HG03025 (cell line): ENCODE data around the gene AMY1A.
"Not testable (repeated sequence)": the region's sequence is repeated elsewhere in the genome, so short reads cannot be mapped to it uniquely, and the experiment has no call there.

Experiments used
- ATAC-seq: cut with Tn5 transposase; IDR thresholded peaks from one replicate; pipeline ENCODE4 v1.9.1; 2021; ENCODE audit warnings: mild to moderate bottlenecking, moderate library complexity; ENCODE audit not compliant: unreplicated experiment, low FRiP score

AMY1A gene

DNA sequence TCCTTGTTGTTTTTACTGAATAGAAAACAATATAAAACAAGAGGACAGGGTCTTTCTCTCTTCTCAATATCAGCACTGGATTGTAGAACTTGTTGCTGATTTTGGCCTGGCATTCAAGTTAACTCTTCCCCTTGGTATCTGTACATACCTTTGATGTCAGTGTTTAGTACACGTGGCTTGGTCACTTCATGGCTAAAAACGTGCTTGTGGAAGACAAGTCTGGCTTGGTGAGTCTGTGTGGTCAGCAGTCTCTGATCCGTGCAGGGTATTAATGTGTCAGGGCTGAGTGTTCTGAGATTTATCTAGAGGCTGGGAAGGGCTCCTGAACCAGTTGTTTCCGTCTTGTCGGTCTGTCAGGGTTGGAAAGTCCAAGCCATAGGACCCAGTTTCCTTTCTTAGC lies at the start of gene AMY1A:
Gene AMY1A (plus strand): TSS at position 301 of the 400 bp plus-strand sequence. CDS start 571 bp downstream, outside the sequence.
- not testable (repeated sequence) for ATAC-seq

DNA sequence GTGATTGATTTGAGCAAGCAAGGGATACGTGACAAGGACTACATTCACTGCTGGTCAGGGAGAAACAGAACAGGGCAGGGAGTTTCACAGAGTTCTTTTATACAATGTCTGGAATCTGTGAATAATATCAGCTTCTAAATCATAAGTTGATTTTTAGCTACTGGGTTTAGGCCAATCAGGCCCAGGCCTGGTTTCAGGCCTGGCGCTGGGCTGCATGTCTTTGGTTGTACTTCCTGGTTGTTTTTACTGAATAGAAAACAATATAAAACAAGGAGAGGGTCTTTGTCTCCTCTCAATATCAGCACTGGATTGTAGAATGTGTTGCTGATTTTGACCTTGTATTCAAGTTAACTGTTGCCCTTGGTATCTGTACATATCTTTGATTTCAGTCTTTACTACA lies 39.2 kb upstream of the AMY1A start:
- no peak for ATAC-seq

DNA sequence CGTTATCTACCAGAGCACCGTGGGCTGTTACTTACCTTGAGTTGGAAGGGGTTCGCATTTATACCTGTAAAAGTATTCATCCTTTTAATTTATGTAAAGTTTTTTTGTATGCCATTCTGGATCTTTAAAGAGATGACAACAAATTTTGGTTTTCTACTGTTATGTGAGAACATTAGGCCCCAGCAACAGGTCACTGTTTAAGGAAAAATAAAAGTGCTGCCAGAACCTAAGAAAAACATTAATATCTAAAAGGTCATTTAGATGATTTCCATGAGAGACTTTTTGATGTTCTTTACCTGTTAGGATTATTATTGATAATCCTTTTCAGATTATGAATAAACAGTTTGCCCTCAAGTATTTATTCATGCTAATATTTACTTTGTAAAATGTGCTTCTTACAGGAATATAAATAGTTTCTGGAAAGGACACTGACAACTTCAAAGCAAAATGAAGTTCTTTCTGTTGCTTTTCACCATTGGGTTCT lies 38.5 kb upstream of the AMY1A start, which contains the start of gene AMY2A:
Gene AMY2A (plus strand): TSS at position 434 of the 484 bp plus-strand sequence. CDS start 14 bp downstream, at position 448.
- ATAC-seq = not testable (repeated sequence)

DNA sequence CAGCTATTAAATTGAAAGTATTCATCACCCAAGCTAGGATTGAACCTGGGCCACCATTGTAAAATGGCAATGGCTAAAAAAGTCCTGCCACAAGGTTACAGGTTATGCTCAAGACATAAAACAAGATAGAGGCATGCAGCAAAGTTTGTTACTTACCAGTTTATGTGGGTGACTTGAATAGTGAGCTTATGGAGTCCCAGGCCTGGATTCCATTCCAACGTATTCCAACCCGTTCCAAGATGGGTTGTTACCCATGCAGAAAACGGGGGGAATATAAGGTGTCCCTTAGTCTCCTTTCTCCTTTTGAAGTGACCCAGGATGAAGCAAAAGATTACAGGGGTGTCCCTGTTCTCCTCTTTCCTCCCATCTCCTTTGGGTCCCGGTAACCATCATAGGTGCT lies 28.1 kb upstream of the AMY1A start:
- not testable (repeated sequence) for ATAC-seq

DNA sequence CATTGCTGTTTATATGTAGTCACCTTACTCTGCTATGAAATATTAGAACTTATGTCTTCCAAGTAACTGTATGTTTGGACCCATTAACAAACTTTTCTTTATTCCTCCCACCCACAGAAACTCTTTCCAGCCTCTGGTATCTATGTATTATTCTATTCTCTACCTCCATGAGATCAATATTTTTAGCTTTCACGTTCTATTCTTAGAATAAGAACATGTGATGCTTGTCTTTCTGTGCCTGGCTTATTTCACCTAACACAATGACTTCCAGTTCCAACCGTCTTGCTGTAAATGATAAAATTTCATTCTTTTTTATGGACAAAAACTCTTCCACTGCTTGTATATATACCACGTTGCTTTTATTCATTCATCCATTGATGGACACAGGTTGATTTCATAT lies 14.4 kb upstream of the AMY1A start:
- not testable (repeated sequence) for ATAC-seq

DNA sequence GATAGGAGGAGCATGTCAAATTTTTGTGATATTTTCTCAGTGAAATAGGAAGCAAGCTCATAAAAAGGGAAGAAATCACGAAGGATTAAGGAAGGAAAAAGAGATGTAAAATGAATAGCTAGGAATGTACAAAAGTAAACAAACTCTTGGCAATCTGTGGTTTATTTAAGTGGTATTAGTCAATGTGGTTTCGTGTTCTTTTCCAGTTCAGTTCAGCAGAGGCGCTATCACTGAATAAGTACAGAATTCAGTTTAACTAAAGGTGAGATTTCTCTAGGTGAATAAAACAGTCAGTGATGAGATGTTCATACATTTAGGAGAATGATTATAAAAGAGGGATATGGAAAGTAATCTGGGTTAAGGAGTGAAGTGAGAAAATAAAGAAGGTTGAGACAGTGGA lies 11.7 kb upstream of the AMY1A start:
- not testable (repeated sequence) for ATAC-seq

DNA sequence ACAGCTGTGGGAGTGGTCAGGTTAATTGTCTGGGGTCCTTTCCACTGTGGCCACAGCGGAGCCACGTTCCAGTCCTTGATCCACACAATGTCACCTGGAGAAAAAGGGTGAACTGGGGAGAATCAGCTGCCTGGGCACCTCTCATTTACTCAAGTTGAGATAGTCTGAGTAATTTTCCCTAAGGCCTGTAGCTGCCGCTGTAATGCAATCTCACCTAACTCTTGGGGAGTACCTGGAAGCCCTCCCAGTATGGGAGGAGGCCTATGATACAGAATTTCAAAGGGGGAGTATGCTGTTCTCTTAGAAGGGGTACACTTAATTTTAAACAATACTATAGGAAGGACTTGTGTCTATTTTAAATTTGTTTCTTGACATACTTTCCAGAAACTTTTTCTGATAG lies 5.3 kb upstream of the AMY1A start:
- ATAC-seq = not testable (repeated sequence)

DNA sequence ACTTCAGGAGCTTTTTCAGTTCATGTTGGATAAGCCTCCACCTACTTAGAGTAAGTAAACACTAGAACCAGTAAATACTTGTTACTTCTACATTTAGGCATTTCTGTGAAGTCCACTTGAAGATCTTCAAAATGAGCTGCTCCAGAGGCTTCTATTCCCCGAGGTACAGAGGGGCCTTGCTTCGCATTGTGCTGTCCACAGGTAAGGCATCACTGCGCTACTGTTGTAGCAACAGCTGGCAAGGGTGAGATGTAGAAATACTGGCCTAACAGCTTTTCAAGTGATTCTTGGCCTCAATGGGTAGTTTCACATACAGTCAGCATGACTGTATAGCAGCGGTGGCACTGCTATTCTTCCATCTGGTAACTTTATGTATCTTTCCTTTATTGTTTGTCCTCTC lies 4.7 kb upstream of the AMY1A start:
- not testable (repeated sequence) for ATAC-seq

DNA sequence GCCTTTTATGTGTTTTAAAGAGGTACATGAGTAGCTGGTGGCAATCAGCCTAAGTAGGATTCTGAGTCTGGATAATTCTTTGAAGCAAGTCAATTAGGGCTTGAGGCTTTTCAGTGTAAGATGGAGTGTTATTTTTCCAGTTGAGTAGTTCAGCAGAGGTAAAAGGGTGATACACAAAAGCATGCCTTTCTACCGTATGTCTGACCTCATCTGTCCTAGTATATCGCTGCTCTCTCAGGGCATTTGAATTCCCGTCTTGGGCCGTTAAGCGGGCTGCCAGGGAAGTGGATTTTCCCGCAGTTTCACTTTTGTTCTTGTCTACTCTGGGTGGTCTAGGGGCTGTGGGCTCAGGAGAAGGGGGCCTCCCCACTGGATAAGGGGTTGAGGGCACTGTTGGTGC lies 1.4 kb upstream of the AMY1A start:
- ATAC-seq = not testable (repeated sequence)

DNA sequence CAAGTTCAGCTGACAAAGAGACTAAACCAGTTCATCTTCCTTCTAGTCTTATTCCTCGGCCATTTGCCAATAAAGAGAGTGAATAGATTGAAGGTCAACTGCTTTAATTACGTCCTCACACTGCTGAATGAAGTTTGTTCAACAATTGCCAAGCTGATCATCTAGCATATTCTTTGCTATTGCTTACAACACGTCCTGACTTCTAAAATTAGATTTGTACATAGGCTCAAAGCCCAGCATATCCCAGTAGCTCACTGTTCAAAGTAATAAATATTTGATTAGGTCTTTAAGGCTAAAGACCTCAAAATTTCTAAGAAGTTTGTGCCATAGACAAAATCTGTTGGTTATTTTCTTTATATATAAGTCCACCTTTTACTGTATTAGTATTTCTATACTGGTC lies 20.8 kb downstream of the AMY1A start:
- not testable (repeated sequence) for ATAC-seq

DNA sequence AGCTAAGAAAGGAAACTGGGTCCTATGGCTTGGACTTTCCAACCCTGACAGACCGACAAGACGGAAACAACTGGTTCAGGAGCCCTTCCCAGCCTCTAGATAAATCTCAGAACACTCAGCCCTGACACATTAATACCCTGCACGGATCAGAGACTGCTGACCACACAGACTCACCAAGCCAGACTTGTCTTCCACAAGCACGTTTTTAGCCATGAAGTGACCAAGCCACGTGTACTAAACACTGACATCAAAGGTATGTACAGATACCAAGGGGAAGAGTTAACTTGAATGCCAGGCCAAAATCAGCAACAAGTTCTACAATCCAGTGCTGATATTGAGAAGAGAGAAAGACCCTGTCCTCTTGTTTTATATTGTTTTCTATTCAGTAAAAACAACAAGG lies 40.5 kb downstream of the AMY1A start, which contains the start of gene AMY1B:
Gene AMY1B (minus strand): TSS at position 101 of the 400 bp plus-strand sequence. CDS start 571 bp downstream, outside the sequence.
- not testable (repeated sequence) for ATAC-seq

DNA sequence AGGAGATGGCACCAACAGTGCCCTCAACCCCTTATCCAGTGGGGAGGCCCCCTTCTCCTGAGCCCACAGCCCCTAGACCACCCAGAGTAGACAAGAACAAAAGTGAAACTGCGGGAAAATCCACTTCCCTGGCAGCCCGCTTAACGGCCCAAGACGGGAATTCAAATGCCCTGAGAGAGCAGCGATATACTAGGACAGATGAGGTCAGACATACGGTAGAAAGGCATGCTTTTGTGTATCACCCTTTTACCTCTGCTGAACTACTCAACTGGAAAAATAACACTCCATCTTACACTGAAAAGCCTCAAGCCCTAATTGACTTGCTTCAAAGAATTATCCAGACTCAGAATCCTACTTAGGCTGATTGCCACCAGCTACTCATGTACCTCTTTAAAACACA lies 41.9 kb downstream of the AMY1A start:
- ATAC-seq = not testable (repeated sequence)

DNA sequence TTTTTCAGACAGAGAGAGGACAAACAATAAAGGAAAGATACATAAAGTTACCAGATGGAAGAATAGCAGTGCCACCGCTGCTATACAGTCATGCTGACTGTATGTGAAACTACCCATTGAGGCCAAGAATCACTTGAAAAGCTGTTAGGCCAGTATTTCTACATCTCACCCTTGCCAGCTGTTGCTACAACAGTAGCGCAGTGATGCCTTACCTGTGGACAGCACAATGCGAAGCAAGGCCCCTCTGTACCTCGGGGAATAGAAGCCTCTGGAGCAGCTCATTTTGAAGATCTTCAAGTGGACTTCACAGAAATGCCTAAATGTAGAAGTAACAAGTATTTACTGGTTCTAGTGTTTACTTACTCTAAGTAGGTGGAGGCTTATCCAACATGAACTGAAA lies 45.1 kb downstream of the AMY1A start:
- ATAC-seq = not testable (repeated sequence)

DNA sequence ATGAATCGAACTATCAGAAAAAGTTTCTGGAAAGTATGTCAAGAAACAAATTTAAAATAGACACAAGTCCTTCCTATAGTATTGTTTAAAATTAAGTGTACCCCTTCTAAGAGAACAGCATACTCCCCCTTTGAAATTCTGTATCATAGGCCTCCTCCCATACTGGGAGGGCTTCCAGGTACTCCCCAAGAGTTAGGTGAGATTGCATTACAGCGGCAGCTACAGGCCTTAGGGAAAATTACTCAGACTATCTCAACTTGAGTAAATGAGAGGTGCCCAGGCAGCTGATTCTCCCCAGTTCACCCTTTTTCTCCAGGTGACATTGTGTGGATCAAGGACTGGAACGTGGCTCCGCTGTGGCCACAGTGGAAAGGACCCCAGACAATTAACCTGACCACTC lies 45.7 kb downstream of the AMY1A start:
- not testable (repeated sequence) for ATAC-seq

DNA sequence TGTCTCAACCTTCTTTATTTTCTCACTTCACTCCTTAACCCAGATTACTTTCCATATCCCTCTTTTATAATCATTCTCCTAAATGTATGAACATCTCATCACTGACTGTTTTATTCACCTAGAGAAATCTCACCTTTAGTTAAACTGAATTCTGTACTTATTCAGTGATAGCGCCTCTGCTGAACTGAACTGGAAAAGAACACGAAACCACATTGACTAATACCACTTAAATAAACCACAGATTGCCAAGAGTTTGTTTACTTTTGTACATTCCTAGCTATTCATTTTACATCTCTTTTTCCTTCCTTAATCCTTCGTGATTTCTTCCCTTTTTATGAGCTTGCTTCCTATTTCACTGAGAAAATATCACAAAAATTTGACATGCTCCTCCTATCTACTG lies 52.1 kb downstream of the AMY1A start:
- not testable (repeated sequence) for ATAC-seq

DNA sequence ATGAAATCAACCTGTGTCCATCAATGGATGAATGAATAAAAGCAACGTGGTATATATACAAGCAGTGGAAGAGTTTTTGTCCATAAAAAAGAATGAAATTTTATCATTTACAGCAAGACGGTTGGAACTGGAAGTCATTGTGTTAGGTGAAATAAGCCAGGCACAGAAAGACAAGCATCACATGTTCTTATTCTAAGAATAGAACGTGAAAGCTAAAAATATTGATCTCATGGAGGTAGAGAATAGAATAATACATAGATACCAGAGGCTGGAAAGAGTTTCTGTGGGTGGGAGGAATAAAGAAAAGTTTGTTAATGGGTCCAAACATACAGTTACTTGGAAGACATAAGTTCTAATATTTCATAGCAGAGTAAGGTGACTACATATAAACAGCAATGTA lies 54.8 kb downstream of the AMY1A start:
- not testable (repeated sequence) for ATAC-seq
